Muscle of leg (tissue), 11 donors: Measurements from ENCODE around the gene SFI1. TPM values are rescaled to one million over a fixed set of nuclear protein-coding genes. Genes with fewer than 3 reads are reported as not detected.
"Not testable (repeated sequence)": the region's sequence is repeated elsewhere in the genome, so short reads cannot be mapped to it uniquely, and the experiment has no call there.

Experiments
- DNase-seq: peaks from one replicate; pipeline ENCODE4 v3.0.0; 2013
- H3K27ac ChIP-seq: one replicate; pipeline ENCODE4 v1.5.1; 2013; ENCODE audit warnings: mild to moderate bottlenecking, low read length, control low read depth
- H3K27me3 ChIP-seq: one replicate; pipeline ENCODE4 v1.6.1; 2013; ENCODE audit warnings: low read length; ENCODE audit not compliant: control insufficient read depth, insufficient read depth
- H3K36me3 ChIP-seq: one replicate; pipeline ENCODE4 v1.6.1; 2013; ENCODE audit warnings: low read length; ENCODE audit not compliant: control insufficient read depth, insufficient read depth
- H3K4me1 ChIP-seq: one replicate; pipeline ENCODE4 v1.6.1; 2013; ENCODE audit warnings: low read length; ENCODE audit not compliant: control insufficient read depth, insufficient read depth
- H3K4me3 ChIP-seq: one replicate; pipeline ENCODE4 v1.5.1; 2013; ENCODE audit warnings: low read length, control low read depth
- H3K9me3 ChIP-seq: replicated peaks from 2 replicates; pipeline ENCODE4 v1.6.1; 2013; ENCODE audit warnings: low read depth, low read length; ENCODE audit not compliant: control insufficient read depth
- WGBS: methylation state at CpG from one replicate; pipeline ENCODE4 v1.1.5; 2013; ENCODE audit warnings: missing lambda C conversion rate; ENCODE audit not compliant: insufficient coverage; 5-methylcytosine and 5-hydroxymethylcytosine counted together
- polyA plus RNA-seq, 8 donors: library from polyadenylated mRNA; unstranded; fragments of 120-200 nt; gene quantifications; one replicate each; pipeline versions ENCODE4 v1.2.1 to v1.2.3, GENCODE V29; 2013; ENCODE audit warnings: inconsistent platforms in 1 of 8, low replicate concordance in 1 of 8; ENCODE audit not compliant: insufficient read length in 8 of 8, insufficient read depth in 1 of 8
- total RNA-seq: library from RNA; stranded (reverse); fragments of 120-200 nt; gene quantifications from one replicate; pipeline ENCODE4 v1.2.4, GENCODE V29; 2013

The SFI1 gene
- total and polyA plus RNA-seq, 9 donors: 6.3 to 20.1 (median 10.8) TPM

DNA sequence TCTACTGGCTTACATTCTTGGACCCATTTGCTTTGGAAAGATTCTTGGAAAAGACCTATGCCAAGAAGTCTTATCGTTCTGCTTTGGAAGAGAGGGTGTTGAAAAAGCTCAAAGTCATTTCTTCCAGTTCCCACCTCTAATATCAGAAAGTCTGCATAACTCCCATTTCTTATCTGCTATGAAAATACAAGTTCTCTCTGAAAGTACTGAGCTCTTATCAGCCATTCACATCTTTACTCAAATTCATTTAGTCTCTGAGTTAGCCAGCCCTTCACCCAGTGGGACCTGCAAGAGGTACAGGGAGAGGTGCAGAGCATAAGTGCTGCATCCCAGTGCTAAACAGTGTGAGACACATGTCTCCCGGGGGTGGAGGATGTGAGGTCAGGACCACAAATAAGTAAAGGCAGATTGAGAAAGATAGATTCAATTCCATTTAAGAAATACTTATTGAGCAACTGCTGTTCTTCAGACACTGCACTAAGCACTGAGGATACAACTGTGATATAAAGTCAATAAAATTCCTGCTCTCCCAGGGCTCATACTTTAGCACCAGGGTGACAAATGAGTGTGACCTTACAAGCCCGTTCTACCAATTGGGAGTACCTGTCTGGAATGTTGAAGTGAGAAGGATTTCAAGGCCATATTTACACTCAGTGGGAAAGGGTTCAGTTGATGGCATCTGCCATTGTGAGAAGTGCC lies 89.0 kb downstream of the SFI1 start:
- Histone ChIP-seq H3K9me3 (no peaks in the 10 kb centered on the region), H3K36me3 (peaks cover 23% of the 10 kb centered on the region), H3K4me1 (no peaks in the 10 kb centered on the region), H3K27me3 (no peaks in the 10 kb centered on the region), H3K4me3 (no peak overlapping the region), H3K27ac (no peak overlapping the region)
- no peak for DNase-seq
- 80% methylated on average over 2 of the region's 3 CpGs for WGBS

DNA sequence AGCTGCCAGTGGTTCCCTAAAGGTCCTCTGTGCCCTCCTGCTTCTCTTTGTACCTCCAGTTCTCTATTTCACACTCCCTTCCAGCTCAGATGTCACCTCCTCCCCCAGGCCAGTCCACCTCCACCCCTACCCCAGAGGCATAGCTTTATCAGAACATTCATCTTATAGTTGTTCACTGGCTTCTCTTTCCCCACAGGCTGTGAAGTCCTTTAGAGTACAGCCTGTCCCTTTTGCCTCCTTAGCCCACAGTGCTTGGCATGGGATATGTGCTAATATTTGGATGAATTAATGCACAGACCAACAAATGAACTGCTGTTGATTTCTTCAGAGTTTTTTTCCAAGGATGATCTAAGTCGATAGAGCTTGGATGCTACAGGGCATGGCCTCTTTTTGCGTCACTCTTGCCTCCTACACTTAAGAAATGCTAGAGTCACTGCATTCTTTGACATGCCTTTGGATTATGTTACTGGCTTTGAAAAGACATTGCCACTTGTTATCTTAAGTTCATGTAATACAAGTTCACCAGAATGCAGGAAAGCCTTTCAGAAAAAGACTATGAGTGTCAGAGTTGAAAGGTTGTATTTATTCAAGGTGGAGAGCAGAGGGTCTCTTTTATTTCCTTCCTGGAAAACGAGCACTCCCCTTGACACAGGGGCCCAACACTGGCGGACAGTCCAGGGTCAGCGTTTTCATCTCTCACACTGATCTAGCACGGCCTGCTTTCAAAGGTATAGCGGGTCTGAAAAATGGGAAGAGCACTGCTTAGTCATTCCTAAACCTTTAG lies 90.0 kb downstream of the SFI1 start:
- peaks cover 23% of the 10 kb centered on the region for H3K36me3 ChIP-seq
- DNase-seq: no peak
- 91% methylated on average over 5 of the region's 7 CpGs for WGBS
- H3K27me3 ChIP-seq: no peaks in the 10 kb centered on the region
- no peak overlapping the region for H3K4me3 ChIP-seq
- H3K27ac ChIP-seq: no peak overlapping the region
- H3K4me1 ChIP-seq: no peaks in the 10 kb centered on the region
- H3K9me3 ChIP-seq: no peaks in the 10 kb centered on the region

- Histone ChIP-seq H3K4me1 (no peaks in the 10 kb centered on the region), H3K9me3 (no peaks in the 10 kb centered on the region), H3K27ac (no peak overlapping the region), H3K27me3 (no peaks in the 10 kb centered on the region), H3K36me3 (peaks cover 21% of the 10 kb centered on the region), H3K4me3 (no peak overlapping the region)
- WGBS: 88% methylated on average over 5 of the region's 6 CpGs
- no peak for DNase-seq
These were observed 92.8 kb downstream of the SFI1 start for GRCh38 chr22:31588970-31589675.

- not testable (repeated sequence) for DNase-seq, H3K27ac ChIP-seq
- no CpG with 5 or more reads among the region's 2 CpGs for WGBS
These were observed 93.8 kb downstream of the SFI1 start for GRCh38 chr22:31590161-31590560.

DNA sequence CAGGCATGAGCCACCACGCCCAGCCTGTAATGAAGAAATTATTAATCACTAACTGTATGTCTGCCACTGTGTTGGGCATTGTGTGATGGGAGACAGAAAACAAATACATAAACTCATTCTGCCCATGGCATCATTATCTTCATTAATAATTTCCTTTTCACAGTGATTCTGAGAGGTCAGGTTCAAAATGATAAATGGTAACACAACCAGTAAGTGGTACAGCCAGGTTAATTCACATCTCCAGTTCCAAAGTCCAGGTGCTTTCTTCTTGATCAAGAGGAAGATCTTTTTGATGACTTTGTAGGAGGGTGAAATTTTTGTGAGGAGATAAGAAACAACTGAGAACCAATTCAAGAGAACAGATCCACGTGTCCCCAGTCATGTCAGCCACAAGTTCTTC lies 98.9 kb downstream of the SFI1 start:
- no peaks in the 10 kb centered on the region for H3K36me3 ChIP-seq
- WGBS: 89% methylated on average over 1 of the region's 2 CpGs
- H3K9me3 ChIP-seq: no peaks in the 10 kb centered on the region
- DNase-seq: no peak
- H3K27ac ChIP-seq: no peak overlapping the region
- H3K27me3 ChIP-seq: no peaks in the 10 kb centered on the region
- H3K4me3 ChIP-seq: no peak overlapping the region
- no peaks in the 10 kb centered on the region for H3K4me1 ChIP-seq

More at GRCh38 chr22:31590161-31590560, 93.8 kb downstream of the SFI1 start:
- H3K27me3 ChIP-seq, H3K9me3 ChIP-seq, H3K4me1 ChIP-seq, H3K4me3 ChIP-seq: not testable (repeated sequence)
- H3K36me3 ChIP-seq: peaks cover 20% of the 10 kb centered on the region

DNA sequence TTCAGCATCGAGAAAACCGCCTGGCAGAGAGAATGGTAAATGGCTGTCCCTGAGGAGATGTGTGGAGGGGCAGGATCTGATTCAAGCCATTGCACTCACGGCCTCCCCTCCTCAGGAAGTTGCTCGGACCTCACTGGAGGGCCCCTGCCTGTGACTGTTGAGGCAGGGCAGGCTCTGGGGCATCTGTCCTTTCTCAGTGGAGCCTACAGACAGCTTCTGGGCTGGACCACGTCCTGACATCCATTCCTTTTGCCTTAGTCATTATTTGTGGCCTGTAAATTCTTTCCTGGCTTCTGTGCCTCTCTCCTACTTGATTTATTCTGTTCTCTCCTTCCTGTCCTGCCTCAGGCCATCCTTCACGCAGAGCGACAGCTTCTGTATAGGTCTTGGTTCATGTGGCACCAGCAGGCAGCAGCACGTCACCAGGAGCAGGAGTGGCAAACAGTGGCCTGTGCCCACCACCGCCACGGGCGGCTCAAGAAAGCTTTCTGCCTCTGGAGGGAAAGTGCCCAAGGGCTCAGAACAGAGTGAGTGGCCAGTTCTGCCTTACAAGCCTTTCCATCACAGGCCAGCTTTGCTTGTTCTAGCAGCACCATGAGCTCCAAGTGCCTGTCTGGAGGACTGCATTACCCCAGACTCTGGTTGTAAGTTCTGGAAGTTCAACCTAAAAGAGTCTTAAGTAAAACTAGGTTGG lies 106.1 kb downstream of the SFI1 start:
- Histone ChIP-seq H3K27me3 (no peaks in the 10 kb centered on the region), H3K4me1 (no peaks in the 10 kb centered on the region), H3K36me3 (peaks cover 15% of the 10 kb centered on the region), H3K27ac (no peak overlapping the region), H3K4me3 (no peak overlapping the region), H3K9me3 (no peaks in the 10 kb centered on the region)
- no peak for DNase-seq
- WGBS: 52% methylated on average over 9 of the region's 11 CpGs

DNA sequence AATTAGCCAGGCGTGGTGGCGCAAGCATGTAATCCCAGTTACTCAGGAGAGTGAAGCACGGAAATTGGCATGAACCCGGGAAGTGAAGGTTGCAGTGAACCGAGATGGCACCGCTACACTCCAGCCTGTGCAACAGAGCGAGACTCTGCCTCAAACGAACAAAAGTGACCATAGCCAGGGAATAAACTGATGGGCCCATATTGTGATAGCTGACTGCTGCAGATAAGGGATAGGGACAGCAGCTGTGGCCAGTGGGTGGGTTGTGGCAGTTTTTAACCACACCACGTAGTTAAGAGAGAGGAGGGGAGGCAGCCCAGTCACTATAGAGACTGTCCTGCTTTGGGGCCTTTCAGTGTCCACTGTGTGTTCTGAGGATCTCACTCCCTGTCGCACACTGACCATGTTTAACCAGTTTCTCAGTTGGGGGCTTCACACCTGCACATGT lies 106.8 kb downstream of the SFI1 start:
- Histone ChIP-seq H3K4me3 (no peak overlapping the region), H3K36me3 (peaks cover 19% of the 10 kb centered on the region), H3K27me3 (no peaks in the 10 kb centered on the region), H3K9me3 (no peaks in the 10 kb centered on the region), H3K4me1 (no peaks in the 10 kb centered on the region), H3K27ac (no peak overlapping the region)
- DNase-seq: no peak
- 81% methylated on average over 10 of the region's 10 CpGs for WGBS

DNA sequence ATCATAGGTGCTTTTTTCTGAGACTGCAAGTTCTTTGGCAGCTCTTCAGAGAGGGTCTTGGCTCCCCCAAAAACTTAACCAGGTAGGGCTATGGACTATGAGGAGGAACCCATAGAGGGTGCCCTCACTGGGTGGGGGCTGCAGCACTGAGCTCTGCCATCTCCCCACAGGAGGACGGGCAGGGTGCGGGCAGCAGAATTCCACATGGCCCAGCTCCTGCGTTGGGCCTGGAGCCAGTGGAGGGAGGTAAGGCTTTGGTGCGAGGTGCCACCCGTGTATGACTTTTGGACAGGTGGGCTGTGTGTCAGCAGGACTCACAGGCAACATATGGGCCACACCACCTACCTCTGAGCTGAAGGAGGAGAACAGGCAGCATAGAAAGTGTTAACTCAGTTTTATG lies 107.2 kb downstream of the SFI1 start:
- H3K4me1 ChIP-seq: no peaks in the 10 kb centered on the region
- 100% methylated on average over 1 of the region's 5 CpGs for WGBS
- no peaks in the 10 kb centered on the region for H3K9me3 ChIP-seq
- no peak overlapping the region for H3K27ac ChIP-seq
- H3K36me3 ChIP-seq: peaks cover 24% of the 10 kb centered on the region
- no peak for DNase-seq
- H3K4me3 ChIP-seq: no peak overlapping the region
- H3K27me3 ChIP-seq: no peaks in the 10 kb centered on the region

- no peak overlapping the region for H3K4me3 ChIP-seq
- H3K4me1 ChIP-seq: no peaks in the 10 kb centered on the region
- H3K27me3 ChIP-seq: no peaks in the 10 kb centered on the region
- no peak overlapping the region for H3K27ac ChIP-seq
- no peak for DNase-seq
- no peaks in the 10 kb centered on the region for H3K9me3 ChIP-seq
- WGBS: 77% methylated on average over 5 of the region's 14 CpGs
- H3K36me3 ChIP-seq: peaks cover 24% of the 10 kb centered on the region
These were observed 107.9 kb downstream of the SFI1 start for GRCh38 chr22:31604137-31604705.
